SHP77 treated with DMSO at 0.1 percent for 48 hours (cell line): ENCODE results near the gene PLPPR5.

ENCODE experiments used
- DNase-seq: peaks from one replicate; lab custom pipeline; 2025; lab: John Stamatoyannopoulos, UW

PLPPR5 gene

DNA sequence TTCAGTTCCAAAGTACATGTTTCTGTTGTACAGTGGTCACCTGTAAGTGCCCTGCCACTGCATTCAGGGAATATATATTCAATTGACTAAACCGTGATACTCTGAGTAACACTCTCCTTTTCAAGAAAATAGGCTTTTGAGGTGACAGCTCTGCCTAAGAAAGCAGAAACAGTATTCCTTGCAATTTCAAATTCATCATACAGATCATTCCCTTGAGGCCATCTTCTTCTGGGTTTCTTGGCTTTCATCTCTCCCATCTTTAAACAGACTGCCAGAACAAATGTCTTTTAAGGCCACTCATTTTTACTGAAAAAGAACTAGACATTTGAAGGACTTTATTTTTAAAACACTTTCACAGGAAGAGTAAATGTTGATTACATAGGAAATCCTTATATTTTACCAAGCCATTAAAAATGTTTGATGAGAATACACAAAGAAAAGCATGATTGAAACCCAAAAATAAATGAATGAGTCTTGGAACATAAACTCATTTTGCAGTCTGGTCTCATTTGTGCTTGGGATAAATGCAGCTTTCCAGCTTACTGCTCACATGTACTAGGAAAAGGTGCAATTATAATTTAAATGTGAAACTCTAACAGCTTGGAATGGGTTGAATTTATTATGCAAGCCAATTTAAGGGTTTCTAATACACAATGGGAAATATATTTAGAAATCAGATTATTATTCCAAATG is 34.7 kb downstream of the PLPPR5 start:
- no peak for DNase-seq

DNA sequence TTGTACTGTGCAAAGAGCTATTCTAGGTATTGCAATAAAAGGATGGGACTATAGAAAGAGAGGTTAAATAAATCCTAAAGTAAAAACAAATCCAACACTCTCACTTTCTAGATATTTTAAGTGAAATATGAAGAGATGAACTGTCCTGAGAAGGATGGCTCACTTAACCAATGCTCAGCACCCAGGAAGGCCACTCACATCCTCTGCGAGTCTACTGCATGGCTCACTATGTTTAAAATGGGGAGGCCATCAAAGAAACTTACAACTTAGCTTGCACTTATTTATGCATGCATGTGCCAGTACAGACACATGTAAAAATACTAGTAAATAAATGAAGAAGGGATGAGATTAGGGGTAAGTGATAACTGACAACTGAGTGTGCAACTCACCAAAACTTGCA is 37.5 kb downstream of the PLPPR5 start:
- no peak for DNase-seq

DNA sequence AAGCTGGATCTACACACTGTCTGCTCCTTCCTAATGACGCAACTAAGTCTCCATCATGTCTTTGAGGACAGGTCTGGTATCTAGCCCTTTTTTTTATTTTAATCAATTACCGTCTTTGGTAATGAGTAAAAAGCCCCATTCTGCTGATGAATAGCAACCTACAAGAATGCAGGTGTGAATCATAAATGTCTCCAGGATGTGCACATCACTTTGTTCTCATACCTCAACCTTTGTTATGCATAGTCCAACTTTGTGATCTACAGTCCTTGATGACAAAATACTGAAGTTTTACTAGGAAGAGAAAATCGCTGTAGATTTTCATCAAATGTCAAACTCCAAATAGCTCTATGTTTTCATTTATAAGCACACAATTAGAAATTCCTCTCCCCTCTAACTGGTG is 39.3 kb downstream of the PLPPR5 start:
- DNase-seq, result no peak

GRCh38 chr1:98964198-98964597 is 40.5 kb downstream of the PLPPR5 start:
- DNase-seq, result no peak

- DNase-seq, result no peak
Observed at GRCh38 chr1:98963064-98963758, 41.5 kb downstream of the PLPPR5 start.

DNA sequence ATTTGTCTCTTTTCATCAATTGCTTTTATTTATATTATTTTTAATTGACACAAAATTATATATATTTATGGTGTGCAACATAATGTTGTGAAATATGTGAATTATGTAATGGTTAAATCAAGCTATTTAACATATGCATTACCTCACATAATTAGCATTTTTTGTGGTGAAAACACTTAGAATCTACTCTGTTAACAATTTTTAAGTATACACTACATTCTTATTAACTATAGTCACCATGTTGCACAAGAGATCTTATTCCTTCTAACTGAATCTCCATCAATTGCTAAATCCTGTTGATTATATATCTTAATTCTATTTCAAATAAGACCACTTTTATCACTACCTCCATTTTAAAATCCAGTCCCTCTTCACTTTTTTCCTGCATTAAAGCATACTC is 42.5 kb downstream of the PLPPR5 start:
- no peak for DNase-seq

DNA sequence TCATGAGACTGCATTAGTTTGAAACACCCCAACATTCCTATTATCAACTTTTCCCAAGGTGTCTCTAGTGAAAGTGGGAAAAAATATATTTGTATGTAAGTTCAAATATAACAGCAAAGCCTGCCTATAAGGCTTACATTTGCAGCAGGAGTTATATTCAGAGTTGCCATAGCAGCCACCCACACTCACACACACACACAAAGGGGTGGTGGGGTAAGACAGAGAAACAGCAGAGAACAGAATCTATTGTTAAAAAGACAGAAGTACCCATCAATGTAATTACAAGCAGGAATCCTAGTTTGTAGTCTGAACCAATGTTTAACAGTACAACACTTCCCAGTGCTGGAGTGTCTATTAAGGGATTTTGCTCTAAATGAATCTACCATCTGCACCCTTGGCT is 55.0 kb downstream of the PLPPR5 start:
- DNase-seq, result no peak

DNA sequence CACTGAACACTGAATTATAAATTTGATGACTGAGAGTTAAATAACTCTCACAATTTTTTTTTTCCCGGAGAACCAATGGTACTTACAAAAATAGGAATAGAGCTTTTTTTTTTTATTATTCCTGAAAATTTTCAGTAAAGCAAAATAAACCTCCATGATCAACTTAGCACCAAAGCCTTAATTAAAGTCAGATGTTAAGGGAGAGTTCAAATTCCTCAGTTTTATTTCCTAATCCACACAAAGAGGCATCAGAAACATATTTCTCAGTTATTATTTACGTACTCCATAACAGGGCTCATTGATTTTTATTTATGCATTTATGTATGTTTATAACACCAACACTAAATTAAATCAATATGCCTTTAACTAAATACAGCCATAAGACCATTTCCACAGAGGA is 55.5 kb downstream of the PLPPR5 start:
- DNase-seq, result no peak

GRCh38 chr1:98947071-98947470 is 57.6 kb downstream of the PLPPR5 start:
- DNase-seq, result no peak

DNA sequence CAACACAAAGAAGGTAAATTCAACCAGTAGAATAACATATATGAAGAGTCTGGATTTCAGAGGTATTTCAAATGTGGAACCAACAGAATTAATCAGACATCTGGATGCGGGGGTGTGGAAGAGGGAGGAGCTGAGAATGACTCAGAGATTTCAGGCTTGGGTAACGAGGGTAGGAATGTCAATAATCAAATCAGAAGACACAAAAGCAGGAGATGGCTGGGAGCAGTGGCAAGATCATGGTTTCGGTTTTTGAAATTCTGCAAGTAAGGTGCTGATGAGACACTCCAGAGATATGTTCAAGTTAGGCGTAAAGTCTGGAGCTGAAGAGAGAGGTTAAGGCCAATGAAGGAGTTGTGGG is 64.0 kb downstream of the PLPPR5 start:
- DNase-seq, result no peak

DNA sequence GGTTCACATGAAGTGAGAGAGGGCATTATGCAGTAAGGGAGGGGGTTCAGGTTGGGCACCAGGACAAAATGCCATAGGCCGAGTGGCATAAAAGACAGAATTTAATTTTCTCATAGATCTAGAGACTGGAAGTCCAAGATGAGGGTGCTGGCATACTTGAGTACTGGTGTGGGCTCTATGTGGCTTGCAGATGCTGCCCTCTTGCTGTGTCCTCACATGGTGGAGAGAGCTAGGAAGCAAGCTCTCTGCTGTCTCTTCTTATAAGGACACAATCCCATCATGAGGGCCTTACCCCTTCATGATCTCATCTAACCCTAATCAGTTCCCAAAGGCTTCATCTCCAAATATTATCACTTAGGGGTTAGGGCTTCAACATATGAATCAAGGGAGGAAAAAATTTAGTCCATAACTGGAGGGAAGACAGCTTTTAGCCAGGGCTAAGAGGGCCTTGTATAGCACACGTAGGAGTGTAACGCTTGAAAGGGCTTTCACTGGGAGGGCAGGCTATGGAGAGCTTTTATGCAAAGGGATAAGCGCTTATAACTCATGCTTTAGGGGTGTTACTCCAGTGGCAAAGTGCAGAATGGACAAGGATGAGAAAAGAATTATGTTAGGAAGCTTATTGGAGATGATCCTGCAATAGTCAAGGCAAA is 64.5 kb downstream of the PLPPR5 start:
- no peak for DNase-seq

DNA sequence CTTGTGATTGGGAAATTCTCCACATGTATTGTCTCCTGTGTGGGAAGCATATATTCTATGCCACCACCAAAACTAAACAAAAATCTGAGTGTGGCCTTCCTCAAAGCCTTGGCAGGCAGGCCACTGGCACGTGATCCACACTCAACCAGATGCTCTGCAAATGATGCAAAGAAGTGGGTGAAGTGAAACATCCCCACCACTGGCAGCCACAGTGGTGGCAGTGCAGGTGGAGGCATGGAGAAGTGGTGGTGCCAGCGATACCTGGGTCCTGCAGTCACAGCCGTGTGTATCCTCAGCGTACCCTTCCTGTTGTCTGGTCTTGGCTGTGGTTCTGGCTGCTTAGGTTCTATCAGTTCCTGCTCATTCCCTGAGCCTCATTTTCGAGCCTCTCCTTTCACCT is 65.2 kb downstream of the PLPPR5 start:
- DNase-seq, result no peak

GRCh38 chr1:98937347-98937746 is 67.3 kb downstream of the PLPPR5 start:
- no peak for DNase-seq

DNA sequence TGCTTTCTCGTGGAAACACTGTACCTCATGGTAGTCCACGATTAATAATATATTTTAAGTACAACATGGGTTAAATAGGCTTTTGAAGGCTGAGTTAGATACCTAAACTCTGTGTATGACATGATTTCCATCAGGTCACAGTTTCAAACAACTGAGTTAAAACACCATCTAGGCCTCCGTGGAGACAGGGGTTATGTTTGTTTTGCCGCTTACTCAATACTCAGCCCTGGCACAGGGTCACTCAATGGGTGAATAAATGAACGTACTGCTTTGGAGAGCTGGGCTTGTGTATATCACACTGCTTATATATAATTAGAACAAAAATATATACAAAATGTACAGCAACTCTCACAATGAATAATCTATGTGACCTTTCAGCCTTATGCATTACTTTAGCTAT is 72.5 kb downstream of the PLPPR5 start:
- no peak for DNase-seq

GRCh38 chr1:98931128-98931835 is 73.4 kb downstream of the PLPPR5 start:
- DNase-seq, result no peak

DNA sequence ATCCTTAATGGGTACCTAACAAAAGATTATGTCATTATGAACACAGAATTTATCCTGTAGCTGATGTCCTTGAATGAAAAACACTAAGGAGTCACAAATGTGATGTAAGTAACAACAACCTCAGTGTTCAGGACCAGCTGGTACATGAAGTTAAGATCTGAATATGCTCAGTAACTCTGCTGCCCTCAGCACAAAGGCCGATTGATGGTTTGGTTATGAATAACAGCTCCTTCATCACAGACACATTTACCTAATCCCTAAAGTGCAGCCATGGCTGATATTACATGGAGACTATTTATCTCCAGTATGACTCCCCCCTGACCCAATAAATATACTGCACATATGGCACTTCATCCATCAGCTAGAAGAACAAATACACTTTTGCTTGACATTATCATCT is 75.2 kb downstream of the PLPPR5 start:
- DNase-seq, result no peak

DNA sequence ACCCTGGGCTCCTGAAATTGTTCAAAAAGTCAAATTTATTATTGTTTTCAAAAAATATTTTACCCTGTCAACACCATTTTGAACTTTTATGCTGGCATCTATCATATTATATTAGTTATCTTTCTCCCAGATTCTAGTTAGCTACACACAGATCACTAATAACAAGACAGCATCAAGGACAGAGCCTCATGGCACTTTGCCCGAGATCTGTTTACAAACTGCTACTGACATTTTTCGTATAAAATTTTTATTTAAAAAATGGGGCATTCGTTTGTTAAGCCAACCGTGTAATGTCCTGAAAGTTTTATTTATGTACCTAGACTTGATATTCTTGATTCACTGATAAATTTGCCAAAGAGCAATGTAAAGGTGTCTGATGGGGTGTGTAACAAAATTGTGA is 78.1 kb downstream of the PLPPR5 start:
- DNase-seq, result no peak

DNA sequence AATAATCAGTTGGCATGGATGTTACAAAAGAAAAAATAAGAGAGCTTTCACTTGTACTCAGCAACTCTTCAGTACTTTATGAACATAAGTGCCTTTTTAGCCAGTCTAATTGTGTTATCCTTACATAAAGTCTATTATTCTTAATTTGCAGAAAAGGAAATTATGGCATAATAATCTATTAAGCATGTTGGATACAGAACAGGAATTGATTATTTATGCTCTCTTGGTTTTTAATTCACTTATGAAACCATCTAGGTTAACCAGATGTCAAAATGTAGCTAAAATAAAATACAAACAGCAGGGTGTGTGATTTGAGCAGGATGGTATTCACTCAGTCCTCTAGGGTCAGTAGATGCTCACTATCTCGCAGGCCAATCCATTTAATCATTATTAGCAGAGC is 79.7 kb downstream of the PLPPR5 start:
- DNase-seq, result no peak

DNA sequence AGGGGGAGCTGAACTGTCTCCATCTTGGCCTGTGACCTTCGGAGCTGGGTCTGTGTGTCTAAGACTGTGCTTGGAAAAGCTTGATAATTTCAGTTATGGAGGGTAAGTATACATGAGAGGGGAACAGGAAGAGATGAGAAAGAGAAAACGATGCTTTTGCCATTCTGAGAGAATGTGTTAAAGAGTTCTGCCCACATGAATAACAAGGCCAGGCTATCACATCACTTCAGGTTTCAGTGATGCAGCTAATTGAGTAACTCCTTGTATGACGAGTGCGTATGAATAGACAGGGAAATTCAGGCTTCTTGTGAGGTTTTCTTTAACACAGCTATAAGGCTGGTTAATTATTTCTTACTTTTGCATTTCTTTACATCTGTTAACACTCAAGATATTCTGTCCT is 81.0 kb downstream of the PLPPR5 start:
- no peak for DNase-seq

DNA sequence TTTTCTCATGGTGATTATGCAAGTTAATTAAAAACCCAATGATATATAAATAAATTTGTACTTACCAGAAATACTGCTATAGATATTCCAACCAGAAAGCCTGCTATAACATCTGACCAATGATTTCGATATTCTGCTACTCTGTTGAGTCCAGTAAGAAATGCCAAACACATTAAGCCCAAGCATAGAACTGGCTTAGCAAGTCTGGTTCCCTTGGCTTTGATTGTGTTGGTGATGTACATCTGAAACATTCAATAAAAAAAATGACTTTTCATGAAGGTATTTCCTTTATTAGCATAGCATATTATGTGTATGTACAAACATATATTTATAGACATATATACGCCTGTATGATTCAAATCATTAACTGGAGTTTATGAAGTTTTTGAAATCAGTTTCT is 82.8 kb downstream of the PLPPR5 start:
- no peak for DNase-seq

GRCh38 chr1:98920441-98921110 is 84.1 kb downstream of the PLPPR5 start:
- no peak for DNase-seq

DNA sequence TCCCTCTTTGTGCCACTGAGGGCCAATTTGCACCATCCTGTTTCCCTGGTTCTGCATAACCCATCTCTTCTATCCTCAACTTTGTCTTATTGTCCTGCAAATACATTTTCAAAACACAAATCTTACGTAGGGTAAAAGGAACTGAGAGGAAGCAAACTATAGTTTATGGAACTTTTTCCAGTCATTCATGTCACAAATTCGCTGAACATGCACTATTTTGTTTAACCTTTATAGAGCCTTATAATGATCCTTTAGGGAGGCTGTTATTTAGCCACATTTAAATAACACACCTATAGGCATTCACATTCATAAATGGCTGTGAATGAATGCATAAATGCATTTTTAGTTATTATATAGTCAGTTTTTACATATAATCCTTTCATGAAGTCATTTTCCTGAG is 85.0 kb downstream of the PLPPR5 start:
- DNase-seq, result no peak
